ENCODE measurements around the gene PPP2R1B.

GRCh38 chr11:111761036-111761435, 5.2 kb downstream of the PPP2R1B start:
- TF ChIP-seq POLR2A (IDR thresholded peaks at IDR 0.05) (no peak), CTCF (IDR thresholded peaks at IDR 0.05) (no peak)
